SJCRH30 (cell line): ENCODE measurements around the gene TTLL12. TPM values are rescaled to one million over a fixed set of nuclear protein-coding genes. Genes with fewer than 3 reads are reported as not detected.

Experiments used
- DNase-seq, 2 experiments: peaks; one replicate each; pipeline ENCODE4 v3.0.0-alpha.2; 2015 to 2020
- H3K27ac ChIP-seq: fragments of 250-450 bp; sonication (Bioruptor Pico); 2 replicates; pipeline ENCODE4 v1.5.1; 2020; ENCODE audit warnings: mild to moderate bottlenecking, moderate library complexity
- H3K27me3 ChIP-seq: fragments of 250-450 bp; sonication (Bioruptor Pico); 2 replicates; pipeline ENCODE4 v1.5.1; 2020; ENCODE audit warnings: mild to moderate bottlenecking, moderate library complexity
- H3K36me3 ChIP-seq: fragments of 250-450 bp; sonication (Bioruptor Pico); 2 replicates; pipeline ENCODE4 v1.5.1; 2020; ENCODE audit warnings: mild to moderate bottlenecking, moderate library complexity
- H3K4me1 ChIP-seq: fragments of 250-450 bp; sonication (Bioruptor Pico); 2 replicates; pipeline ENCODE4 v1.5.1; 2020; ENCODE audit warnings: mild to moderate bottlenecking, moderate library complexity
- H3K4me3 ChIP-seq: fragments of 250-450 bp; sonication (Bioruptor Pico); 2 replicates; pipeline ENCODE4 v1.5.1; 2020; ENCODE audit warnings: mild to moderate bottlenecking, moderate library complexity
- H3K9me3 ChIP-seq: fragments of 250-450 bp; sonication (Bioruptor Pico); replicated peaks from 2 replicates; pipeline ENCODE4 v1.5.1; 2020; ENCODE audit warnings: mild to moderate bottlenecking, moderate library complexity
- total RNA-seq: library from RNA; depleted of rRNA; stranded (reverse); fragments of >200 nt; shearing (Covaris generic); gene quantifications from 2 replicates; pipeline ENCODE4 v1.2.3, GENCODE V29; 2014

Gene TTLL12
- total RNA-seq, 1 experiment from 2014 or later, result 70.3 TPM

GRCh38 chr22:43176090-43176489, 10.8 kb downstream of the TTLL12 start:
- Histone ChIP-seq H3K4me1 (no peaks in the 10 kb centered on the region), H3K27ac (no peak overlapping the region), H3K9me3 (no peaks in the 10 kb centered on the region), H3K36me3 (peaks cover 41% of the 10 kb centered on the region), H3K4me3 (no peak overlapping the region), H3K27me3 (no peaks in the 10 kb centered on the region)
- DNase-seq, result no peak

GRCh38 chr22:43174941-43175531, 11.9 kb downstream of the TTLL12 start:
- H3K9me3 ChIP-seq, result no peaks in the 10 kb centered on the region
- no peaks in the 10 kb centered on the region for H3K4me1 ChIP-seq
- no peaks in the 10 kb centered on the region for H3K27me3 ChIP-seq
- H3K36me3 ChIP-seq, result peaks cover 38% of the 10 kb centered on the region
- no peak overlapping the region for H3K4me3 ChIP-seq
- no peak overlapping the region for H3K27ac ChIP-seq
- no peak for DNase-seq

GRCh38 chr22:43173976-43174720, 12.8 kb downstream of the TTLL12 start:
- Histone ChIP-seq H3K4me3 (no peak overlapping the region), H3K36me3 (peaks cover 32% of the 10 kb centered on the region), H3K27me3 (no peaks in the 10 kb centered on the region), H3K27ac (no peak overlapping the region), H3K4me1 (no peaks in the 10 kb centered on the region), H3K9me3 (no peaks in the 10 kb centered on the region)
- DNase-seq, result no peak

GRCh38 chr22:43173566-43173965, 13.4 kb downstream of the TTLL12 start:
- Histone ChIP-seq H3K4me1 (no peaks in the 10 kb centered on the region), H3K4me3 (no peak overlapping the region), H3K27me3 (no peaks in the 10 kb centered on the region), H3K27ac (no peak overlapping the region), H3K36me3 (peaks cover 26% of the 10 kb centered on the region), H3K9me3 (no peaks in the 10 kb centered on the region)
- DNase-seq, result no peak

GRCh38 chr22:43172191-43172590, 14.7 kb downstream of the TTLL12 start:
- DNase-seq, result no peak
- Histone ChIP-seq H3K36me3 (peaks cover 24% of the 10 kb centered on the region), H3K27me3 (no peaks in the 10 kb centered on the region), H3K9me3 (no peaks in the 10 kb centered on the region), H3K4me3 (no peak overlapping the region), H3K27ac (no peak overlapping the region), H3K4me1 (no peaks in the 10 kb centered on the region)

- Histone ChIP-seq H3K9me3 (no peaks in the 10 kb centered on the region), H3K27ac (no peak overlapping the region), H3K36me3 (peaks cover 24% of the 10 kb centered on the region), H3K4me1 (no peaks in the 10 kb centered on the region), H3K4me3 (no peak overlapping the region), H3K27me3 (no peaks in the 10 kb centered on the region)
- no peak for DNase-seq
Observed at GRCh38 chr22:43171607-43172006, 15.3 kb downstream of the TTLL12 start.

- Histone ChIP-seq H3K27ac (no peak overlapping the region), H3K4me3 (no peak overlapping the region), H3K4me1 (no peaks in the 10 kb centered on the region), H3K9me3 (no peaks in the 10 kb centered on the region), H3K27me3 (no peaks in the 10 kb centered on the region), H3K36me3 (peaks cover 24% of the 10 kb centered on the region)
- no peak for DNase-seq
Observed at GRCh38 chr22:43171019-43171491, 15.9 kb downstream of the TTLL12 start.

GRCh38 chr22:43170131-43170480, 16.8 kb downstream of the TTLL12 start:
- no peaks in the 10 kb centered on the region for H3K27me3 ChIP-seq
- peaks cover 21% of the 10 kb centered on the region for H3K36me3 ChIP-seq
- H3K27ac ChIP-seq, result no peak overlapping the region

GRCh38 chr22:43169310-43170130, 17.4 kb downstream of the TTLL12 start:
- Histone ChIP-seq H3K4me3 (no peak overlapping the region), H3K9me3 (no peaks in the 10 kb centered on the region), H3K4me1 (no peaks in the 10 kb centered on the region), H3K36me3 (peaks cover 19% of the 10 kb centered on the region), H3K27ac (no peak overlapping the region), H3K27me3 (no peaks in the 10 kb centered on the region)
- DNase-seq, result no peak

More at GRCh38 chr22:43170131-43170480, 16.8 kb downstream of the TTLL12 start:
- no peak for DNase-seq
- Histone ChIP-seq H3K4me1 (no peaks in the 10 kb centered on the region), H3K4me3 (no peak overlapping the region), H3K9me3 (no peaks in the 10 kb centered on the region)

- Histone ChIP-seq H3K4me3 (no peak overlapping the region), H3K27ac (no peak overlapping the region), H3K27me3 (peaks cover 7% of the 10 kb centered on the region; the same call in 1 of the 2 replicates), H3K36me3 (peaks cover 12% of the 10 kb centered on the region; the same call in 1 of the 2 replicates), H3K9me3 (no peaks in the 10 kb centered on the region), H3K4me1 (no peaks in the 10 kb centered on the region)
- DNase-seq, result no peak
Observed at GRCh38 chr22:43168471-43169309, 18.2 kb downstream of the TTLL12 start.

GRCh38 chr22:43167001-43167589, 19.8 kb downstream of the TTLL12 start:
- Histone ChIP-seq H3K27ac (no peak overlapping the region), H3K4me1 (no peaks in the 10 kb centered on the region), H3K36me3 (peaks cover 10% of the 10 kb centered on the region; the same call in 1 of the 2 replicates), H3K9me3 (no peaks in the 10 kb centered on the region), H3K27me3 (peaks cover 13% of the 10 kb centered on the region; the same call in 1 of the 2 replicates), H3K4me3 (no peak overlapping the region)
- no peak for DNase-seq

- H3K27me3 ChIP-seq, result peaks cover 13% of the 10 kb centered on the region; the same call in 1 of the 2 replicates
- no peak overlapping the region for H3K4me3 ChIP-seq
- no peaks in the 10 kb centered on the region for H3K9me3 ChIP-seq
- peaks cover 10% of the 10 kb centered on the region; the same call in 1 of the 2 replicates for H3K36me3 ChIP-seq
- no peak for DNase-seq
- H3K4me1 ChIP-seq, result no peaks in the 10 kb centered on the region
- H3K27ac ChIP-seq, result no peak overlapping the region
Observed at GRCh38 chr22:43166132-43166930, 20.6 kb downstream of the TTLL12 start.

- H3K27me3 ChIP-seq, result peaks cover 13% of the 10 kb centered on the region; the same call in 1 of the 2 replicates
- no peaks in the 10 kb centered on the region for H3K4me1 ChIP-seq
- no peak overlapping the region for H3K4me3 ChIP-seq
- H3K9me3 ChIP-seq, result no peaks in the 10 kb centered on the region
- H3K27ac ChIP-seq, result no peak overlapping the region
- no peak for DNase-seq
- peaks cover 3% of the 10 kb centered on the region; the same call in 1 of the 2 replicates for H3K36me3 ChIP-seq
Observed at GRCh38 chr22:43164636-43165035, 22.3 kb downstream of the TTLL12 start.
